Activated T-cell treated with anti-CD3 and anti-CD28 coated beads for 48 hours (primary cell): Measurements from ENCODE around the gene RPS6KC1.
"Not testable (repeated sequence)": the region's sequence is repeated elsewhere in the genome, so short reads cannot be mapped to it uniquely, and the experiment has no call there.

ENCODE experiments used
- DNase-seq: peaks from one replicate; pipeline ENCODE4 v3.0.0-alpha.2; 2020; ENCODE audit warnings: low read depth

The RPS6KC1 gene

GRCh38 chr1:213110349-213111300 lies 59.6 kb downstream of the RPS6KC1 start:
- no peak for DNase-seq

DNA sequence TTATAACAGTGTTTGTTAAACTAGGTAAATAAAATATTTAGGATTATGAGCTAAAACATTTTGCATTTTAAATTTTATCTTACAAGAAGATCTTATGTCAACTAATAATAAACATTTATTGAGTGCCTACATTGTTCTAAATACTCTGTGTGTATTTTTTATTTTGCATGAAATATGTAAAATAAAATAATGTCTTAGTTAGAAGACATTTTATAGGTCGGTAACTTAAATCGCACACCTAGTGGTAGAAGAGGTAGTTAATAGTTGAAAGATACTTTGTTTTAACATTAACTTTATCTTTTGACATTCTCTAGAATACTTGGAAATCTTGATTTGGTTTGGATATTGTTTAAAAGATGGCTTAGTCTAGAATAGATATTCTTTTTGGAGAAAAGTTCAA lies 60.5 kb downstream of the RPS6KC1 start:
- DNase-seq, result no peak

- not testable (repeated sequence) for DNase-seq
These were observed 61.7 kb downstream of the RPS6KC1 start for GRCh38 chr1:213112723-213113122.

GRCh38 chr1:213117699-213118180 lies 66.7 kb downstream of the RPS6KC1 start:
- not testable (repeated sequence) for DNase-seq

DNA sequence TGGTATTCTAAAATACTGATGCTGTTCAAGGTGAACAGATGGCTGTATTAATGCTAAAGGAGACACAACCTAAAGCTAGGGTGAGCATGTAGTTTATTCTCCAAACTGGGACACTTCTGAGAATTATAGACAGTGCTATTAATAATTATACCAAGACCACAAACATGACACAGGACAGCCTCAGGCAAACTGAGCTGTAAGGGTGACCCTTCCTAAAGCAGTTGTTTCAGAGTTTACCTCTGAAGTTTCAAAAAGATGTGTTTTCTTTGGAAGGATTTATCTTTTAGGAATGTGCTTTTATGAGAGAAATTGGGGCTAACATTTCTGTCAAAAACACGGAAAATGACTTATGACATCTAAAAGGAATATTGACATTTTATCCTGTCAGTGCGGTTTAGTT lies 68.8 kb downstream of the RPS6KC1 start:
- DNase-seq, result no peak

DNA sequence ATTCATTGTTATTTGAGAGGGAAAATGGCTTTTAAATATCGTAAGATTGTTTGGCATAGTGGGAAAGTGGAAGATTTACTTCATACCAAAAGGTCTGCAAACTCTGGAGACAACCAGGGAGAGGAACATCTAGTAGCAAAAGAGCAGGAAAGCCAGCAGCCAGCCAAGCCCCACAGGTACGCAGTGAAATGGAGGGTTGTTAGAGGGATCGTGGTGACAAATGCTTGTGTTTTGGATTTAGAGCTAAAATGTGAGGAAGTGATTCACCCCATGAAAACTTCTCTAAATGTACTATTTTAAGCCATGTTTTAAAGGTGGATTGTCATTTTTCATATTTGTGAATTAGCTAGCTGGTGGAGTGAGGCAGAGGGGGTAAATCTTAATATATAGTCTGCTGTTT lies 69.3 kb downstream of the RPS6KC1 start:
- no peak for DNase-seq

GRCh38 chr1:213120961-213121360 lies 69.9 kb downstream of the RPS6KC1 start:
- DNase-seq, result no peak

DNA sequence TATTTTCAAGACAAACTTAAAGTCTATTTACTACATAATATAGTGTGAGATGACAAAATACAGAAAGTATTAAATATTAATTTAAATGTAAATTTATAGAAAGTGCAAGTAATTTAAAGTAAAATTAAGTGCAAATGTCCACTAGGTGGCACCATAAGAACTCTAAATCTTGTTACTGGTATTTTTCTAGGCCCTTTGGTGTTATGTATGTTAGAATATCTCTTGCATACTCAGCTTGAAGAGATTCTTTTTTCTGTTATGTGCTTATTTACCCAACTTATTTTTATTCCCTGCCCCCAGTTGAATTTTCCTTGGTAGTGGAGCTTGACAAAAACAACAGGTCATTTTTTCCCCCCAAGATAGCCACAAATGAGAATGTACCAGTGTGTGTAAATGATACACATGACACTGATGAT lies 71.5 kb downstream of the RPS6KC1 start:
- no peak for DNase-seq

- no peak for DNase-seq
These were observed 72.0 kb downstream of the RPS6KC1 start for GRCh38 chr1:213123087-213123486.

- no peak for DNase-seq
These were observed 72.5 kb downstream of the RPS6KC1 start for GRCh38 chr1:213123536-213123935.

- DNase-seq, result no peak
These were observed 73.5 kb downstream of the RPS6KC1 start for GRCh38 chr1:213124590-213124989.

DNA sequence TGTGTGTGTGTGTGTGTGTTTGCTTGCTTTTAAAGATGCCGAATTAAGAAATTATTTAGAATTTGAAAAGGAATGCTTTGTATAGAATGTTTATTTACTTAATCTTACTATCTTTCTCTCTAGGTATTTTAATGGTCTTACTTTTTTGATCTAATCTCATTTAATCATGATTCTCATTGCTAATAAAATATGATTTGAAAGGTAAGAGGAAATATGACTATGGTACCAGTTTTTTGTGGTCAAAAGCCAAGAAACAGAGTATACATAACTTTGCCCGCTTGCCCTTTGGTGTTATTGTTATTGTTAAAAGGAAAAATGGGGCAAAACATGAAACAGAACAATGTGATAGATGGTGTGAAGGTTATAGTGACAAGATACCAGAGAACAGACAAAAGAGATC lies 74.6 kb downstream of the RPS6KC1 start:
- DNase-seq, result no peak

GRCh38 chr1:213127074-213127473 lies 76.0 kb downstream of the RPS6KC1 start:
- DNase-seq, result no peak

GRCh38 chr1:213131851-213132655 lies 81.0 kb downstream of the RPS6KC1 start:
- DNase-seq, result no peak

DNA sequence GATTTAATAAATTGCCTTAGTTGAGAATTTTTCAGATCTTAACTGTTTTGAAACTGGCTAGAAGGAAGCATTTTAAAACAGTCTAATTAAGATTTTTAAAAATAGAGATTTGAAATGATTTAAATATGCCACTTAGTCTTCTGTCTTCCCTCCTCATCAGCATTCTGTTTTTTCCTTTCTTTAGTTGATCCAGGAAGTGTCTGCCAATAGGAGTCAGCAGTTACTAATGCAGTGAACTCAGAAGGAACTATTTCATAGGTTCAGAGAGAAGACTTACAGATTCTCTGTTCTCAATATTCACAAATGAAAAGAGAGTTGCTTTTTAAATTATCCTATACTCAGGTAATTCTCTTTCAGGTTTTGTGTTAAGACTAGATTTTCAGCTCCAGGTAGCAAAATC lies 84.5 kb downstream of the RPS6KC1 start:
- no peak for DNase-seq

DNA sequence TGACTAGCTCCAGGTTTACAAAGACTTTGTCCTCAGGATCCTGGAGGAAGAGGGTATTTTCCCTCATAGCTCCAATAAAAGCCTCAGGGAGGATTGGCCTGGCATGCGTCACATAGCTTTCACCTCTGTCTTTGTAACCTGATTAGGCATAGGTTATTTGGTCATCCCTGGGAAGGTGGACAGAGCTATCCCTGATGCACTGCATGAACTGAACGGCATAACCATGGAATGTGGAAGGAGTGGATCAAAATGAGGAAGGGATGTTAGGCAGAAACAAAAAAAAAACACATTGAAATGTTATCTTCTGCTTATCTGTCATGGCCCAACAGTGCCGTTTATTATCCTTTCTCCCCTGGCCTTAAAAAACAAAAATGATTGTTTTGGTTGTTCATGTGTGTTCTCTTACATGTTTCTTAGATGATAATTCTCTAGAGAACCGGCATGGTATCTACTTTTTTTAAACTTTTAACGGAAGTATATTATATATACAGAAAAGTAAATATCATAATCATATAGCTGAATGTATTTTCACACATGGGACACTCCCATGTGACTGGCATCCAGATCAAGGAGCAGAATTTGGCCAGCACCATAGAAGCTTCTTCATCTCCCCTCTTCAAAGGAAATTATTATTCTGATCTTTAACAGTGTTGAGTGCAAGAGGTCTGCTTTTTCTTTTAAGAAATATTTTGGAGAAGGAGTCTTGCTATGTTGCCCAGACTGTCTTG lies 85.3 kb downstream of the RPS6KC1 start:
- DNase-seq, result no peak

GRCh38 chr1:213138391-213138790 lies 87.3 kb downstream of the RPS6KC1 start:
- DNase-seq, result no peak

DNA sequence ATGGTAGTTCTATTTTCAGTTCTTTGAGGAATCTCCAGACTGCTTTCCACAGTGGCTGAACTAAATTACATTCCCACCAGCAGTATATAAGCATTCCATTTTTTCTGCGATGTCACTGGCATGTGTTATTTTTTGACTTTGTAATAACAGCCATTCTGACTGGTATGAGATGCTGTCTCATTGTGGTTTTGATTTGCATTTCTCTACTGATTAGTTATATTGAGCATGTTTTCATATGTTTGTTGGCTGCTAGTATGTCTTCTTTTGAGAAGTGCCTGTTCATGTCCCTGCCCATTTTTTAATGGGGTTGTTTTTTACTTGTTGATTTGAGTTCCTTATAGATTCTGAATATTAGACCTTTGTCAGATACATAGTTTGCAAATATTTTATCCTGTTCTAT lies 87.9 kb downstream of the RPS6KC1 start:
- no peak for DNase-seq

DNA sequence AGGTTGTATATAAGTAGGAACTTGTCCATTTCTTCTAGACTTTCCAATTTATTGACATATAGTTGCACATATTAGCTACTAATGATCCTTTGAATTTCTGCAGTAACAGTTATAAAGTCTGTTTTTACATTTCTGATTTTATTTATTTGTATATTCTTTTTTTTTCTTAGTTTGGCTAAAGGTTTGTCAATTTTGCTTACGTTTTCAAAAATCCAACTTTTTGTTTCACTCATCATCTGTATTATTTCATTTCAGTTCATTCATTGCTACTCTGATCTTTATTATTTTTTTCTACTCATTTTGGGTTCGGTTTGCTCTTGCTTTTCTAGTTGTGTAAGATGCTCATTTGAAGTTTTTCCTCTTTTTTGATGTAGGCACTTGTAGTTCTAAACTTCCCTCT lies 97.9 kb downstream of the RPS6KC1 start:
- no peak for DNase-seq

- not testable (repeated sequence) for DNase-seq
These were observed 99.0 kb downstream of the RPS6KC1 start for GRCh38 chr1:213150090-213150489.

- no peak for DNase-seq
These were observed 103.1 kb downstream of the RPS6KC1 start for GRCh38 chr1:213154056-213154685.

DNA sequence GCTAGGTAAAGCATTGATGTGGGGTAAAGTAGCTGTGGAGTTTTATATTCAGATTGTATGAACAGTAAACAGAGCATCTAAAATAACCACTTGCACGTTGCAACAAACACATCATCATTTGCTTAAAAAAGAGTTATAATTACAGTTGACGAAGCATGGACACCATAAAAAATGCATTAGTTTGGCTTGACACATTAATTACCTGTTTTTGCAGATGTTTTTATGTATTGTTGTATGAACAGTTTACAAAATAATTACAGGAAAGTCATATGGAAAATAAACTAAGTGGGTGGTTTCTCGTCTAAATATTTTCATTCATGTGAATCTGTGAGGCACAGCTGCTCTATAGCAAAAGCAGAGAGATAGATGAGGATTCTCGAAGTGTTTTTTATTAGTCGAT lies 108.3 kb downstream of the RPS6KC1 start:
- DNase-seq, result no peak
